ENCODE measurements around the gene OR1K1. TPM values are rescaled to one million over a fixed set of nuclear protein-coding genes. Genes with fewer than 3 reads are reported as not detected.

Gene OR1K1, protein sequence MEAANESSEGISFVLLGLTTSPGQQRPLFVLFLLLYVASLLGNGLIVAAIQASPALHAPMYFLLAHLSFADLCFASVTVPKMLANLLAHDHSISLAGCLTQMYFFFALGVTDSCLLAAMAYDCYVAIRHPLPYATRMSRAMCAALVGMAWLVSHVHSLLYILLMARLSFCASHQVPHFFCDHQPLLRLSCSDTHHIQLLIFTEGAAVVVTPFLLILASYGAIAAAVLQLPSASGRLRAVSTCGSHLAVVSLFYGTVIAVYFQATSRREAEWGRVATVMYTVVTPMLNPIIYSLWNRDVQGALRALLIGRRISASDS
- not detected for polyA plus RNA-seq (2012; ENCODE audit: insufficient read length, low read depth)

DNA sequence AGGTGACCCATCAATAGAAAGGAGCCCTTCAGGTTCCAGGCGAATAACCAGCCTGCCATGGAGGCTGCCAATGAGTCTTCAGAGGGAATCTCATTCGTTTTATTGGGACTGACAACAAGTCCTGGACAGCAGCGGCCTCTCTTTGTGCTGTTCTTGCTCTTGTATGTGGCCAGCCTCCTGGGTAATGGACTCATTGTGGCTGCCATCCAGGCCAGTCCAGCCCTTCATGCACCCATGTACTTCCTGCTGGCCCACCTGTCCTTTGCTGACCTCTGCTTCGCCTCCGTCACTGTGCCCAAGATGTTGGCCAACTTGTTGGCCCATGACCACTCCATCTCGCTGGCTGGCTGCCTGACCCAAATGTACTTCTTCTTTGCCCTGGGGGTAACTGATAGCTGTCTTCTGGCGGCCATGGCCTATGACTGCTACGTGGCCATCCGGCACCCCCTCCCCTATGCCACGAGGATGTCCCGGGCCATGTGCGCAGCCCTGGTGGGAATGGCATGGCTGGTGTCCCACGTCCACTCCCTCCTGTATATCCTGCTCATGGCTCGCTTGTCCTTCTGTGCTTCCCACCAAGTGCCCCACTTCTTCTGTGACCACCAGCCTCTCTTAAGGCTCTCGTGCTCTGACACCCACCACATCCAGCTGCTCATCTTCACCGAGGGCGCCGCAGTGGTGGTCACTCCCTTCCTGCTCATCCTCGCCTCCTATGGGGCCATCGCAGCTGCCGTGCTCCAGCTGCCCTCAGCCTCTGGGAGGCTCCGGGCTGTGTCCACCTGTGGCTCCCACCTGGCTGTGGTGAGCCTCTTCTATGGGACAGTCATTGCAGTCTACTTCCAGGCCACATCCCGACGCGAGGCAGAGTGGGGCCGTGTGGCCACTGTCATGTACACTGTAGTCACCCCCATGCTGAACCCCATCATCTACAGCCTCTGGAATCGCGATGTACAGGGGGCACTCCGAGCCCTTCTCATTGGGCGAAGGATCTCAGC lies at the start of gene OR1K1:
OR1K1 (plus strand) TSS at position 58 of the 995 bp plus-strand sequence; CDS start at position 58, 0 bp downstream.
- TF ChIP-seq, protein P1, sequence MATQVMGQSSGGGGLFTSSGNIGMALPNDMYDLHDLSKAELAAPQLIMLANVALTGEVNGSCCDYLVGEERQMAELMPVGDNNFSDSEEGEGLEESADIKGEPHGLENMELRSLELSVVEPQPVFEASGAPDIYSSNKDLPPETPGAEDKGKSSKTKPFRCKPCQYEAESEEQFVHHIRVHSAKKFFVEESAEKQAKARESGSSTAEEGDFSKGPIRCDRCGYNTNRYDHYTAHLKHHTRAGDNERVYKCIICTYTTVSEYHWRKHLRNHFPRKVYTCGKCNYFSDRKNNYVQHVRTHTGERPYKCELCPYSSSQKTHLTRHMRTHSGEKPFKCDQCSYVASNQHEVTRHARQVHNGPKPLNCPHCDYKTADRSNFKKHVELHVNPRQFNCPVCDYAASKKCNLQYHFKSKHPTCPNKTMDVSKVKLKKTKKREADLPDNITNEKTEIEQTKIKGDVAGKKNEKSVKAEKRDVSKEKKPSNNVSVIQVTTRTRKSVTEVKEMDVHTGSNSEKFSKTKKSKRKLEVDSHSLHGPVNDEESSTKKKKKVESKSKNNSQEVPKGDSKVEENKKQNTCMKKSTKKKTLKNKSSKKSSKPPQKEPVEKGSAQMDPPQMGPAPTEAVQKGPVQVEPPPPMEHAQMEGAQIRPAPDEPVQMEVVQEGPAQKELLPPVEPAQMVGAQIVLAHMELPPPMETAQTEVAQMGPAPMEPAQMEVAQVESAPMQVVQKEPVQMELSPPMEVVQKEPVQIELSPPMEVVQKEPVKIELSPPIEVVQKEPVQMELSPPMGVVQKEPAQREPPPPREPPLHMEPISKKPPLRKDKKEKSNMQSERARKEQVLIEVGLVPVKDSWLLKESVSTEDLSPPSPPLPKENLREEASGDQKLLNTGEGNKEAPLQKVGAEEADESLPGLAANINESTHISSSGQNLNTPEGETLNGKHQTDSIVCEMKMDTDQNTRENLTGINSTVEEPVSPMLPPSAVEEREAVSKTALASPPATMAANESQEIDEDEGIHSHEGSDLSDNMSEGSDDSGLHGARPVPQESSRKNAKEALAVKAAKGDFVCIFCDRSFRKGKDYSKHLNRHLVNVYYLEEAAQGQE (IDR thresholded peaks at IDR 0.05; ENCODE audit: insufficient read depth in 1 of 2, low read depth in 2 of 2, low read length in 2 of 2) = no peak
- no peak for TF ChIP-seq TAF1 (IDR thresholded peaks at IDR 0.05; ENCODE audit: borderline replicate concordance, insufficient read depth, low read length)
- TF ChIP-seq POLR2AphosphoS5 (IDR thresholded peaks at IDR 0.05; ENCODE audit: low read depth, low read length) = no peak
- no peak for TF ChIP-seq SIN3A (IDR thresholded peaks at IDR 0.05; ENCODE audit: borderline replicate concordance, insufficient read depth, low read length)
- no peak for TF ChIP-seq FOXP2 (optimal IDR thresholded peaks at IDR 0.05; ENCODE audit: borderline replicate concordance, extremely low read depth, extremely low read length, insufficient read depth)

DNA sequence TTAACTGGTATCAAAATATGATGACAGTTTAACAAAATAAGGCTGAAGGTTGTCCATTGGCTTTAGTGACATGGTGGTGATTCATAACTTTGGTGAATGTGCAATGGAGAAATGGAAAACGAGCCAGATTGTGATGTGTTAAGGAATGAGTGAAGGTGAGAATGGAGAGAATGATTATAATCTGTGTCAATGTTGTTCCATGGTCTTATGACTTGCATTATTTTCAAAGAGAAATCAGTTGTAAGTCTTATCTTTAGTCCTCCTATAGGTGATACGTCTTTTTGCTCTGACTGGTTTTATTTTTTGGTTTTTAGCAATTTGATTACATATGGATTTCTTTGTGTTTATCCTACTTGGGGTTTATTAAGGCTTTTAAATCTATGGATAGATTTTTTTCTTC lies 45.1 kb upstream of the OR1K1 start:
- TF ChIP-seq SIN3A (IDR thresholded peaks at IDR 0.05; ENCODE audit: borderline replicate concordance, insufficient read depth, low read length) (no peak), FOXP2 (optimal IDR thresholded peaks at IDR 0.05; ENCODE audit: borderline replicate concordance, extremely low read depth, extremely low read length, insufficient read depth) (no peak), POLR2AphosphoS5 (IDR thresholded peaks at IDR 0.05; ENCODE audit: low read depth, low read length) (no peak), TAF1 (IDR thresholded peaks at IDR 0.05; ENCODE audit: borderline replicate concordance, insufficient read depth, low read length) (no peak)
- TF ChIP-seq, protein P1 (IDR thresholded peaks at IDR 0.05; ENCODE audit: insufficient read depth in 1 of 2, low read depth in 2 of 2, low read length in 2 of 2) = no peak

DNA sequence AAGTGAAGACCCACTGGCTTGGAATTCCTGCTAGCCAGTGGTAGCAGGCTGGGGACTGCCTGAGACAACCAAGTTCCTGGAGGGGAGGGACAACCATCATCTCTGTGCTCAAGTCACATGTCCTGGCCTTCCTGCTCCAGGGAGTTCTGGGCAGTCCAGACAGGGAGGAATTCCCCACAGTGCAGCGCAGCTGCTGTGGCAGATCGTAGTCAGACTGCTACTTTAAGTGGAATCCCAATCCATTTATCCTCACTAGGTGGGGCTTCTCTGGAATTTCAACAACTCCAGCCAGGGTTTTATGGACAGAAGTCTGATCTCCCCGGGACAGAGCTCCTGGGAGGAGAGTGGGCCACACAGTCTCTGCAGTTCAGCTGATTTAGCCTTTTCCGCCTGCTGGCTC lies 32.1 kb upstream of the OR1K1 start:
- no peak for TF ChIP-seq SIN3A (IDR thresholded peaks at IDR 0.05; ENCODE audit: borderline replicate concordance, insufficient read depth, low read length)
- TF ChIP-seq, protein P1 (IDR thresholded peaks at IDR 0.05; ENCODE audit: insufficient read depth in 1 of 2, low read depth in 2 of 2, low read length in 2 of 2) = no peak

DNA sequence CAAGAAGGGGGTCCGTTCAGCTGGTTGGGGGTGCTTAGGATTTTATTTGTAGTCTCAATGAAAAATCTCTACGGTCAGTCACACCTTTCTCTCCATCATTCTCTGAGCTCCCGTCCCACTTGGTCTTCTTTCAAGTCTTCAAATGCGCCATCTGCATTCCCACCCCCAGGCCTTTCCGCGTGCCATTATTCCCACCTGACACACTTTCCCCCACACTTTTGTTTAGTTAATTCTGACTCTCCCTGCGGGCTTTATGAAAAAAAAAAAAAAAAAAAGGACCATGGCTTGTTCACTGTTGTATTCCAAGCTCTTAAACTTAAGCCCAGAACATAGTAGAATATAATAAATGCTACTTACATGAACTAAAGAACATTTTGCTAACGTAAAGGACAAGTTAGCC lies 22.9 kb upstream of the OR1K1 start:
- TF ChIP-seq FOXP2 (optimal IDR thresholded peaks at IDR 0.05; ENCODE audit: borderline replicate concordance, extremely low read depth, extremely low read length, insufficient read depth) (no peak), SIN3A (IDR thresholded peaks at IDR 0.05; ENCODE audit: borderline replicate concordance, insufficient read depth, low read length) (no peak), POLR2AphosphoS5 (IDR thresholded peaks at IDR 0.05; ENCODE audit: low read depth, low read length) (no peak)
- TF ChIP-seq, protein P1 (IDR thresholded peaks at IDR 0.05; ENCODE audit: insufficient read depth in 1 of 2, low read depth in 2 of 2, low read length in 2 of 2) = no peak

All from PFSK-1 (cell line).